Retinal pigment epithelial cell (primary cell): ENCODE data around the gene ANO4.
"Not testable (repeated sequence)": the region's sequence is repeated elsewhere in the genome, so short reads cannot be mapped to it uniquely, and the experiment has no call there.

Experiments
- DNase-seq: peaks from one replicate; pipeline ENCODE4 v3.0.0-alpha.2; 2010; ENCODE audit warnings: low read depth
- H3K4me3 ChIP-seq: 2 replicates; pipeline ENCODE4 v1.5.1; 2011; ENCODE audit warnings: mild to moderate bottlenecking, low read length, control low read depth, moderate library complexity
- CTCF ChIP-seq: conservative IDR thresholded peaks from 2 replicates; pipeline ENCODE4 v1.5.1; 2011; ENCODE audit warnings: low read depth, low read length, control low read depth, inconsistent platforms

ANO4 gene

GRCh38 chr12:101087920-101088319 lies 293.3 kb downstream of the ANO4 start:
- no peak for TF ChIP-seq CTCF
- DNase-seq, result no peak
- no peak overlapping the region for H3K4me3 ChIP-seq

GRCh38 chr12:101089271-101089670 lies 294.7 kb downstream of the ANO4 start:
- TF ChIP-seq CTCF, result no peak
- DNase-seq, result no peak

GRCh38 chr12:101090222-101090621 lies 295.6 kb downstream of the ANO4 start:
- H3K4me3 ChIP-seq, DNase-seq: not testable (repeated sequence)

More at GRCh38 chr12:101089271-101089670, 294.7 kb downstream of the ANO4 start:
- no peak overlapping the region for H3K4me3 ChIP-seq

- no peak for TF ChIP-seq CTCF
- no peak for DNase-seq
- H3K4me3 ChIP-seq, result no peak overlapping the region
These were observed 303.4 kb downstream of the ANO4 start for GRCh38 chr12:101097829-101098580.

- TF ChIP-seq CTCF, result no peak
- H3K4me3 ChIP-seq, result no peak overlapping the region
- no peak for DNase-seq
These were observed 312.6 kb downstream of the ANO4 start for GRCh38 chr12:101107032-101107763.

GRCh38 chr12:101108130-101108529 lies 313.6 kb downstream of the ANO4 start:
- TF ChIP-seq CTCF, result no peak
- H3K4me3 ChIP-seq, result no peak overlapping the region
- DNase-seq, result no peak

GRCh38 chr12:101110866-101111265 lies 316.3 kb downstream of the ANO4 start:
- DNase-seq, result no peak
- no peak overlapping the region for H3K4me3 ChIP-seq
- TF ChIP-seq CTCF, result no peak
